DMS114 treated with DMSO at 0.1 percent for 48 hours (cell line): Measurements from ENCODE around the gene NDRG2.
A peak's percentile ranks its signal among the peaks of the same experiment; 100 is the strongest.

Source experiments
- DNase-seq: peaks from one replicate; lab custom pipeline; 2025; ENCODE audit not compliant: unreplicated experiment; lab: John Stamatoyannopoulos, UW

The NDRG2 gene

DNA sequence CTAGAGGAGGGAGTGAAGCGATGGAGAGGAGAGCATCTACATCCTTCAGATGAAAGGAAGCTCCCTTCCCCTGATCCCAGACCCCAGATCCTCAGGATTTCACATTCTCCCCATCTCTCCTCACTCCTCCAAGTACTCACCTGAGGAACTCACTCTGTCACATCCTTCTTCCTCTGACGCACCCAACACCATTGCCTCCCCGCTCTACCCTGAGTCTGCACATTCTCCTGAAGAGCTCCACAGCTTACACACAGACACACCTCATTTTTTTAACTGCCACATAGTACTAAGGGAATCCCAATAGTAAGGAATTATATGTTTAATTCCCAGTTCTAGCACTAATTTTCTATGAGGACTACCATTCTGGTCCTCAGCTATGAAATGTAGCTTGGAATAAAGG, 51.4 kb downstream of the NDRG2 start:
- no peak for DNase-seq

DNA sequence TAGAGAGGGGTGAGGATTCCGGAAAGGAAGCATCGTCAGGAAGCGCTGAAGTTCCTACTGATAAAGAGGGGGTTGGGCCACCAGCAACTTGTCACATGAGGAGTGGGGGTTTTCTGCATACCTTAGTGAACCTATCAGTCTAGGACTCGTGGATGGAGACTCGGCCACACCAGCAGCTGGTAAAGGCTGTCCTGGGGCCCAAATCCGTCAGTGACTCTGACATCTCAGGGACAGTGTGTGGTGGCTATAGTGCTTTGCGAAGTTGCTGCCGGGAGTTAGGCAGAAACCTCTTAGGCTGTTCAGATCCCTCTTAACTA, 53.2 kb downstream of the NDRG2 start:
- no peak for DNase-seq

DNA sequence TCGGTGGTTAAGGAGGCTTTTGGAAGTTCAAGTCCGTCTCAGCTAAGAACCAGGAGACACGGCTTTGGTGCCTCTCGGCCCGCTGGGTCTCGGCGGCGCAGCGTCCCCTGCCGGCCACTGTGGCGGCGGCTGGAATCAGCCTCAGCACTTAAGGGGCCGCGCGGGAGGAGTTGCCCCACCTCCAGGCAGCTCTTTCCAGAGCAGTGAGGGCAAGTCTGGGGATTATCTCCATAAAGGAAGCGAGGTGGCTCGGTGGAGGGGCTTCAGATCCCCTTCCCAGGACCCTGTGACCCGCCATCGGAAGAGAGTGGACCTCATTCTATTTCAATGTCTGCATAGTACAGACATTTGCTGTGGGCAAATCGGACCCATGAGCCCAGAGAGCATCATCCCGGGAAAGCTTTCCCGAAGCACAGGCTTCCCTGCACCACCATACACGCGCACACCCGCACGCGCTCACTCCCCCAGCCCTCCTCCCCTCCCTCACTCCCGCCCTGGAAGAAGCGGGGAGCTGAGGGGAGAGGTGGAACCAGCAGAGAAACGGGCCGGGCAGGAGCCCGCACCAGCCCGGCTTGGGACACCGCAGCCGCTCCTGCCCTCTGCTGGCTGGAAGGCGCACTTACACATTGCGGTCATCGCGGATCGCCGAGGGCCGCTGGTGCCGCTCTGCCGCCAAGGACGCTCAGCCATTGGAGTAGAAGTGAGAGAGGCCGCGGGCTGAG, 53.7 kb downstream of the NDRG2 start:
- DNase-seq = peak; percentile 61

DNA sequence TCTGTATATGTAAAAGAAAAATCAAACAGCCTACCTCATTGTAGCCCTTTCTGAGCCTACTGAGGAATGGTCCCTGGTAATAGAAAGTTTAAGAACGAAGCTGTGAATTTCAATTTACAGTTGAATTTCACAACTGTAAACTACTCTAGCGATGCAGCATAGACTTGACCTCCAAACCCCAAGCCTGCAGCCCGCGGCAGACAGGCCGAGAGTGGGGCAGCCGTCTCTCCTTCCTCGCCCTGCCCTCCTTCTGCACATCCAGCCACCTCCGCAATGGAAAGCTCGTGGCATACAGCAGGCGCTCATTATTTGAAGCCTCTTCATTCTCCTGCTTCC, 54.2 kb downstream of the NDRG2 start:
- DNase-seq = no peak

DNA sequence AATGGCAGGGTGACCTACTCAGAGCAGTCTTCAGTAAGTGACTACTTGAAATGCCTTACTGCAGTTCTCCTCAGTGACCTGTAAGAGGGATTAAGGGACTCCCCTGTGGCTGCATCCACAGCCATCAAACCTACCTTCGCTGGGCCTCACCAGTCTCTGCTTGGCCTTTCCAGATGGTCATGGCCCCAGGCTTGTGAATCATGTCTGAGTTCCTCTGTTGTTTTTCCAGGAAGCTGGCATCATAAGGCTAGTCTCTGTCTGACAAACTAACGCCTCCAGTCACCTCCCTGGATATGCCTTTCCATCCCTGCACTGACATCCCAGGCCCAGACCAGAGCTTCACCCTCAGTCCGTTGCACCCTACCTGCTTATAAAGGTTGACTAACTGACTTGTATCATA, 55.5 kb downstream of the NDRG2 start:
- DNase-seq = no peak
